22Rv1 (cell line): ENCODE results near the gene TCIRG1.

Experiments used
- H3K27ac ChIP-seq: fragments of 450-650 bp; 2 replicates; pipeline ENCODE4 v1.5.1; 2017
- ZFX ChIP-seq: fragments of 450-650 bp; IDR thresholded peaks from 2 replicates; pipeline ENCODE4 v1.6.1; 2017; ENCODE audit warnings: antibody characterized with exemption, borderline replicate concordance
- TF ChIP-seq, protein P1 (sequence below): fragments of 450-650 bp; IDR thresholded peaks from 2 replicates; pipeline ENCODE4 v1.5.1; 2017; ENCODE audit warnings: mild to moderate bottlenecking

TCIRG1 gene

DNA sequence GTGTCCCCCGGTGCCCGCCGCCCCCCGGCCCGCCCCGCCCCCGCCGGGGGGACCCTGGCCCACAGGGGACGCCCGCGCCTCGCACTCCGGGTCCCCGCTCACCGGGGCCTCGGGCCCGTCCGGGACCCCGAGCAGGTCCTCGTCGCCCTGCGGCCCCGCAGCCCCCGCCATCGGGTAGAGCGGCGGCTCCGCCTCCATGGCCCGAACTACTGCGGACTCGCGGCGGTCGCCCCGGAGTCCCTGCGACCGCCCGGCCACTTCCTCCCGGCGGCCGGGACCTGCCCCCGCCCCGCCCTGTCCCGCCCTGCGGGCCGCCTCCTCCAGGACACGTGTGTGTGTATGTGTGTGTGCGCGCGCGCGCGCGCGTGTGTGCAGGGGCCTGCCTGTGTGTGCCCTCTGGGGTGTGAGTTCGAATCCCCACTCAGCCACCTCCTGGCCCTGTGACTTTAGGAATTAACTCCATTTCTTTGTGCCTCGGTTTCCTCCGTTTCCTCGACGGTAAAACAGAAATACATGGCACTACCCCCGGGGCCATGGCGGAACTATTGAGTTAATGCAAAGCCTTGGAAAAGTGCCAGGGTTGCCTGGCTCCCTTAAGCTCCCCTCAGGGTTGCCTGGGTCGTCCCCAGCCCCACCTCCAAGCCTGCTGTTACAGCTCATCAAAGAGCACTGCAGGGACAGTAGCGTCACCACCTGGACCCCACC lies 34.8 kb upstream of the TCIRG1 start, which contains the start of gene UNC93B1:
TSS of gene UNC93B1 (minus strand) at position 252 of the 705 bp plus-strand sequence. CDS start at position 198, 54 bp downstream.
- TF ChIP-seq, protein P1, sequence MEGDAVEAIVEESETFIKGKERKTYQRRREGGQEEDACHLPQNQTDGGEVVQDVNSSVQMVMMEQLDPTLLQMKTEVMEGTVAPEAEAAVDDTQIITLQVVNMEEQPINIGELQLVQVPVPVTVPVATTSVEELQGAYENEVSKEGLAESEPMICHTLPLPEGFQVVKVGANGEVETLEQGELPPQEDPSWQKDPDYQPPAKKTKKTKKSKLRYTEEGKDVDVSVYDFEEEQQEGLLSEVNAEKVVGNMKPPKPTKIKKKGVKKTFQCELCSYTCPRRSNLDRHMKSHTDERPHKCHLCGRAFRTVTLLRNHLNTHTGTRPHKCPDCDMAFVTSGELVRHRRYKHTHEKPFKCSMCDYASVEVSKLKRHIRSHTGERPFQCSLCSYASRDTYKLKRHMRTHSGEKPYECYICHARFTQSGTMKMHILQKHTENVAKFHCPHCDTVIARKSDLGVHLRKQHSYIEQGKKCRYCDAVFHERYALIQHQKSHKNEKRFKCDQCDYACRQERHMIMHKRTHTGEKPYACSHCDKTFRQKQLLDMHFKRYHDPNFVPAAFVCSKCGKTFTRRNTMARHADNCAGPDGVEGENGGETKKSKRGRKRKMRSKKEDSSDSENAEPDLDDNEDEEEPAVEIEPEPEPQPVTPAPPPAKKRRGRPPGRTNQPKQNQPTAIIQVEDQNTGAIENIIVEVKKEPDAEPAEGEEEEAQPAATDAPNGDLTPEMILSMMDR, result no peak
- TF ChIP-seq ZFX, result no peak
- H3K27ac ChIP-seq, result peak within 1 kb of the TSS; percentile 58

DNA sequence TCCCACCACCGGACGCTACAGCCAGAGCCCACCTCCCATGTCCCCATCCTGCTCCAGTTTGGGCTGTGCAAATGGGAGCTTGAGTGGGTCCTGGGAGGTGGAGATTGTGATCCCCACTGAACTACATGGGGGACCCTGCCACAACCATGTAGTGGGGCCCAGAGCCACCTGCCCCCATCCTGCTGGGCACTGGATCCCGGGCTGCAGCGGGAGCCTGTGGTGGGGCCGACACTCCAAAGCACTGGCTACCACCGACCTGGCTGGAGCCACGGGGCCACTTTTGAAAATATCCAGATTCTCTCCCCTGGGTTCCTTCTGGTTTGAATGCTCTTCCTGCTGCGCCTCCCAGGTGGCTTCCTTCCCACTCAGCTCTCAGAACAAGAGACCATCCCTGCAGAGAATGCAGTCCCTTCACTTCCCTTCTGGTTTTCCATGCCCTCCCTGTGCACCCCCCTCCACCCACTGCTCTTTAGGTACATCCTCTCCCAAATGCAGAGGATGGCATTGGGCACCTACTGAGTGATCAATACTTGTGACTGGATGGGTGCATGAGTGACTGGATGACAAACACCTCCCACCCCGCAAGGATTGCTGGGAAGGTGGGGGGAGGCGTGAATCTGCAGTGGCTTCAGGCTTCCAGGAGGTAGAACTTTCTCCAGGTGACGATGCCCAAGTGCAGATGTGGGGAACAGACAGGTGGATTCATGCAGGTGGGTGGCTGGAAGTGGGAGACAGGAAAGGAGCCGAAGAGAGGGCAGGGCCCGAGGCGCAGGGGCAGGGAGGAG lies 34.1 kb upstream of the TCIRG1 start:
- H3K27ac ChIP-seq, result no peak overlapping the region
- TF ChIP-seq, protein P1, result no peak
- no peak for TF ChIP-seq ZFX

DNA sequence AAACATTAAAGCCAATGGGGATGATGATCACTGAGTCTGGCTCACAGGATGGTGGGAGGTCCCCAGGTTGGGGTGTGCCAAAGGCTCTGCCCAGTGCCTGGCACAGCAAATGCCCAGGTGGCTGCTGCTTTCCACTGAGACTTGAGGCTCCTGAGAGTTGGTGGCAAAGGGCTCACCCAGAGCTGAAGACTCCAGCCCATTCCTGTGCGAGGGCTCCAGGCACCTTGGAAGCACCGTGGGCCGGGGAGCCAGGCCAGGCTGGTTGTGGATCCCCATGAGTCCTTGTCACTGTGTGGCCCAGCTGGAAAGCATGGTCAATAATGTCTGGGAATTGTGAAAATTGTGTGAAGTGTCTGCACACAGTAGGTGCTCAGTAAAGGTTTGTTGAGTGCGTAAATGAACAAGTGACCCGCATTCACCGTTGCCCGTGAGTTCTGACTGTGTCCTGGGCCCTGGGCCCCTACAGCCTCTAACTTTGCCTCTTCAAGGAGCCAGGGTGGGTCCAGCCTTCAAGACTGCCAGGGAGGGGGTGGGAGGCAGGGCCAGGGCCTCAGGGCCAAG lies 32.1 kb upstream of the TCIRG1 start:
- TF ChIP-seq, protein P1, result no peak
- no peak for TF ChIP-seq ZFX
- no peak overlapping the region for H3K27ac ChIP-seq

DNA sequence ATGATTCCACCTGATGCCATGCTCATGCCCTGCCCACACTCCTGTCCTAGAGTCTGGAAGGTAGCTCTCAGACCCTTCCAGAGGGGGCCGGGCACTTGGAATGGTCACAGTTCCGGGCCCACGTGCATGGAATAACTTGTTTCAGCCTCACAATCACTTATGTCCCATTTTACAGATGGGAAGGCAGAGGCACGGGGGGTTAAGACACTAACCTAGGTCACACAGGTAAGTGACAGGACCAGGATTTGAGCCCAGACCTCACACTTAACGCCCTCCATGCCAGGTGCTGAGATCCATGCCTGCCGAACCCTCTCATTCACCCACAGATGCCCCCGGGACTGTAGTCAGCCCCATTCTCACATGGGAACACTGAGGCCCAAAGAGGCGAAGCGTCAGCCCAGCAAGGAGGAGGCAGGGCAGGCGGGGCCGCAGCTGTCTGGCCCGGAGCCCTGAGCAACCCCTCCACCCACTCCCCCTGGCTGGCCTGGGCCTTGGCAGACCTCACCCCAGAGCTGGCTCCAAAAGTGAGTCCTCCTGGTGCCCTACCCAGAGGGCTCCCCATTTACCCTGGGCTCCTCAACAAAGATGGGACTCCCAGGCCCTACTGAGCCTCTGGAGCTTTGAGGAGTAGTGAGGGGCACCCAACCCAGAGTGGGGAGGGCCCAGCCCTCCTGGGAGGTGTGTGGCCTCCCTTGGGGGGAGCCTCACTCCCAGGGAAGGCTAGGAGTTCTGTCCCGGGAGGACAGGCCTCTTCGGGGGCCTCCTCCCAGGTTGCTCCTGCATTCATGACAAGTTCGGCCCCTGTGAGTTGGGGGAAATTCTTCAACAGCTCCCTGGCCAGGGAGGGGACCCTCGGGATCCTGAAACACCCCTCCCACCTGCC lies 31.1 kb upstream of the TCIRG1 start:
- no peak for TF ChIP-seq ZFX
- TF ChIP-seq, protein P1, result no peak
- H3K27ac ChIP-seq, result no peak overlapping the region

DNA sequence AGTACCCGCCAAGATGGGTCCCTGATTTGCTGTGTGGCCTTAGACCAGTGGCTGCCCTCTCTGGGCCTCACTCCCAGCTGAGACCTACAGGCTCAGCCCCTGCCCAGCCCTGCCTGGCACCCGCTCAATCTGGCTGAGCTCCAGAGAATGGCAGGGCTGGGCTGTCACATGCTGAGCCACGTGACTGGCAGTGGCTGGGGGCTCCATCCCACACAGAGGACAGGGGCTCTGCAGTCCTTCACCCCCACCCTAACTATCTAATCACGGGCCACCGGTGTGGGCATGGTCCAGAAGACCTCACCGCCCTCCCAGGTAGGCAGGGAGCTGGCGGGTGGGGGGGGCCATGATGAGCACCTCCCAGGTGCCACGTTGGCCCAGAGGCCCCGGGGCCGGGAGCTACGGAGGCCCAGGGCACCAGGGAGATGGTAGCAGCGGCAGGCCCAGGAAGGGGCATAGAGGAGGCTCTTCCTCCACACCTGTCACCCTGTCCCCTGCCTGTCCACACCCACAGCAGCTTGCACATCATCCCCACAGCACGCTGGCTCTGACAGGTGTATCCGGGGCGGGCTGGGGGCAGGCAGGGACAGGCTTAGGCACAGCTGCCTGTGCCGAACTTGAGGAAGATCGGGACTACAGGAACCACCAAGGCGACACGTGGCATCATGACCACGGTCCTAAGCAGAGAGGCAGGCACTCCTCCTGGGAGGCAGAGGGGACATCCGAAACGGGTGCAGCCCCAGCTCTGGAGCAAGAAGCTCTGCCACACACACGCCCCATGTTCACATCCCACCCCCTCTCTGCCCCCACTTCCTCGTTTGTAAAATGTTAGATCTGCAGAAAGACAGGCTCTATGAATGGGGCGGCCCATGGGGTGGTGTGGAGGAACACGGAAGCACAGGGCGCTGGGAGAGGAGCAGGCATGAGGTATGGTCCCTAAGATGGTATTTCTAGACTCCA lies 30.2 kb upstream of the TCIRG1 start:
- H3K27ac ChIP-seq, result peak overlapping the region; percentile 48; the same call in 1 of the 2 replicates

More for the DNA sequence above, 30.2 kb upstream of the TCIRG1 start:
- no peak for TF ChIP-seq ZFX
- TF ChIP-seq, protein P1, result no peak
